MM.1S (cell line): ENCODE results near the gene ACTR1B.
"Not testable (repeated sequence)": the region's sequence is repeated elsewhere in the genome, so short reads cannot be mapped to it uniquely, and the experiment has no call there.

Experiments
- DNase-seq: peaks from one replicate; pipeline ENCODE4 v3.0.0-alpha.2; 2015
- H2AFZ ChIP-seq: fragments of 300-600 bp; sonication (generic); 2 replicates; pipeline ENCODE4 v1.6.0; 2016; ENCODE audit warnings: antibody characterized with exemption, low read length
- H3F3A ChIP-seq: fragments of 300-600 bp; sonication (generic); 2 replicates; pipeline ENCODE4 v1.6.1; 2016; ENCODE audit warnings: mild to moderate bottlenecking, antibody characterized with exemption, low read length, moderate library complexity, mixed read lengths; ENCODE audit not compliant: insufficient read depth
- H3K27ac ChIP-seq: fragments of 300-600 bp; sonication (generic); 2 replicates; pipeline ENCODE4 v1.5.1; 2016; ENCODE audit warnings: mild to moderate bottlenecking, low read length
- H3K27me3 ChIP-seq: fragments of 300-600 bp; sonication (generic); replicated peaks from 2 replicates; pipeline ENCODE4 v1.6.0; 2016; ENCODE audit warnings: low read length; ENCODE audit not compliant: insufficient read depth
- H3K36me3 ChIP-seq: fragments of 300-600 bp; sonication (generic); replicated peaks from 2 replicates; pipeline ENCODE4 v1.6.1; 2016; ENCODE audit warnings: mild to moderate bottlenecking, low read length, mixed read lengths; ENCODE audit not compliant: insufficient read depth
- H3K4me1 ChIP-seq: fragments of 300-600 bp; sonication (generic); 2 replicates; pipeline ENCODE4 v1.6.1; 2016; ENCODE audit warnings: low read length, mixed read lengths
- H3K4me2 ChIP-seq: fragments of 300-600 bp; sonication (generic); 2 replicates; pipeline ENCODE4 v1.6.0; 2016; ENCODE audit warnings: low read depth, low read length
- H3K4me3 ChIP-seq: fragments of 300-600 bp; sonication (generic); 2 replicates; pipeline ENCODE4 v1.5.1; 2016; ENCODE audit warnings: low read length, mixed read lengths
- H3K79me2 ChIP-seq: fragments of 300-600 bp; sonication (generic); 2 replicates; pipeline ENCODE4 v1.6.1; 2016; ENCODE audit warnings: mixed run types, low read length, mixed read lengths
- H3K9ac ChIP-seq: fragments of 300-600 bp; sonication (generic); 2 replicates; pipeline ENCODE4 v1.6.1; 2016; ENCODE audit warnings: low read length, mixed read lengths
- H3K9me2 ChIP-seq: fragments of 300-600 bp; sonication (generic); replicated peaks from 2 replicates; pipeline ENCODE4 v1.6.1; 2016; ENCODE audit warnings: mild to moderate bottlenecking, low read length, mixed read lengths; ENCODE audit not compliant: insufficient read depth
- H3K9me3 ChIP-seq: fragments of 300-600 bp; sonication (generic); replicated peaks from 2 replicates; pipeline ENCODE4 v1.6.1; 2016; ENCODE audit warnings: mild to moderate bottlenecking, low read length, mixed read lengths; ENCODE audit not compliant: insufficient read depth
- H4K20me1 ChIP-seq: fragments of 300-600 bp; sonication (generic); 2 replicates; pipeline ENCODE4 v1.6.1; 2016; ENCODE audit warnings: mild to moderate bottlenecking, low read length, moderate library complexity, mixed read lengths; ENCODE audit not compliant: insufficient read depth
- CTCF ChIP-seq: fragments of 300-600 bp; sonication (generic); IDR thresholded peaks from 2 replicates; pipeline ENCODE4 v1.5.1; 2016; ENCODE audit warnings: antibody characterized with exemption, low read length, mixed read lengths
- EZH2 ChIP-seq: fragments of 300-600 bp; sonication (generic); optimal IDR thresholded peaks from 2 replicates; pipeline ENCODE3; 2017; ENCODE audit warnings: low read depth, mild to moderate bottlenecking, antibody characterized with exemption, low read length, mixed read lengths
- EZH2phosphoT487 ChIP-seq: fragments of 300-600 bp; sonication (generic); IDR thresholded peaks from 2 replicates; pipeline ENCODE4 v1.6.1; 2018; ENCODE audit warnings: antibody characterized with exemption, low read length

The ACTR1B gene

GRCh38 chr2:97688062-97688827, 24.4 kb upstream of the ACTR1B start:
- Histone ChIP-seq H3K9me3 (no peaks in the 10 kb centered on the region), H3K27ac (no peak overlapping the region), H3K4me1 (no peaks in the 10 kb centered on the region), H3K9ac (no peak overlapping the region), H3K4me3 (no peak overlapping the region), H4K20me1 (no peaks in the 10 kb centered on the region), H3F3A (no peaks in the 10 kb centered on the region), H3K4me2 (no peak overlapping the region), H3K9me2 (no peaks in the 10 kb centered on the region), H3K36me3 (no peaks in the 10 kb centered on the region), H3K79me2 (no peaks in the 10 kb centered on the region), H2AFZ (no peak overlapping the region), H3K27me3 (no peaks in the 10 kb centered on the region)
- TF ChIP-seq EZH2 = no peak
- no peak for TF ChIP-seq CTCF
- no peak for TF ChIP-seq EZH2phosphoT487
- DNase-seq = no peak

DNA sequence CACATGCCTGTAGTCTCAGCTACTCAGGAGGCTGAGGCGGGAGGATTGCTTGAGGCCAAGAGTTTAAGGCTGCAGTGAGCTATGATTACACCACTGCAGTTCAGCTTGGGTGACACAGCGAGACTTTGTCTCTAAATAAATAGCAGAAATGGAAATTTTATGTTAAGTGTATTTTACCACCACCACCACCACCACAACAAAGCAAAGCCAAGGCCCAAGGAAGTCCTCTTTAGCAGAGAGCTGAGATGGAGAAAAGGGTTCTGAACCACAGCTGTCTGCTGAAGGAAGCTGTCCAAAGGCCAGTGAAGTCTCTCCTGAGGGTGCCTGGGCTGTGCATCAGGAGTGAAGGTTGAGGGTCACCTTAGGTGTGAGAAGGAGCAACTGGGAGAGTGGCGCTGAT, 23.4 kb upstream of the ACTR1B start:
- not testable (repeated sequence) for H3K27ac ChIP-seq, H4K20me1 ChIP-seq, H3K4me1 ChIP-seq, H3K36me3 ChIP-seq, H3K4me3 ChIP-seq, H3K79me2 ChIP-seq, H3K9ac ChIP-seq, H2AFZ ChIP-seq, H3F3A ChIP-seq, H3K27me3 ChIP-seq, H3K9me2 ChIP-seq, DNase-seq, H3K9me3 ChIP-seq, H3K4me2 ChIP-seq

GRCh38 chr2:97678298-97678697, 14.5 kb upstream of the ACTR1B start:
- Histone ChIP-seq H3K4me1 (no peaks in the 10 kb centered on the region), H3K9ac (no peak overlapping the region), H4K20me1 (no peaks in the 10 kb centered on the region), H3K4me2 (no peak overlapping the region), H3K9me2 (no peaks in the 10 kb centered on the region), H3K36me3 (no peaks in the 10 kb centered on the region; the same call in 1 of the 2 replicates), H3K79me2 (no peaks in the 10 kb centered on the region), H3K9me3 (no peaks in the 10 kb centered on the region), H3K4me3 (no peak overlapping the region), H3F3A (no peaks in the 10 kb centered on the region), H2AFZ (no peak overlapping the region), H3K27me3 (no peaks in the 10 kb centered on the region), H3K27ac (no peak overlapping the region)
- DNase-seq = no peak
- TF ChIP-seq EZH2phosphoT487 (no peak), CTCF (no peak), EZH2 (no peak)

- no peak overlapping the region for H3K27ac ChIP-seq
- H3K27me3 ChIP-seq = no peaks in the 10 kb centered on the region
- no peaks in the 10 kb centered on the region for H3K9me2 ChIP-seq
- no peaks in the 10 kb centered on the region for H3K79me2 ChIP-seq
- H3K4me2 ChIP-seq = no peak overlapping the region
- no peaks in the 10 kb centered on the region for H3K9me3 ChIP-seq
- no peaks in the 10 kb centered on the region for H3K4me1 ChIP-seq
- H3K36me3 ChIP-seq = no peaks in the 10 kb centered on the region; the same call in 1 of the 2 replicates
- no peak overlapping the region for H3K9ac ChIP-seq
- no peak for DNase-seq
- no peaks in the 10 kb centered on the region for H3F3A ChIP-seq
- no peak overlapping the region for H2AFZ ChIP-seq
- H4K20me1 ChIP-seq = no peaks in the 10 kb centered on the region
- TF ChIP-seq EZH2 (no peak), EZH2phosphoT487 (no peak), CTCF (no peak)
- H3K4me3 ChIP-seq = no peak overlapping the region
These were observed 13.6 kb upstream of the ACTR1B start for GRCh38 chr2:97677480-97677879.
